Suprapubic skin (tissue), 4 donors: Measurements from ENCODE around the gene ACBD3. TPM values are rescaled to one million over a fixed set of nuclear protein-coding genes. Genes with fewer than 3 reads are reported as not detected.
A peak's percentile ranks its signal among the peaks of the same experiment; 100 is the strongest.

ENCODE experiments used
- DNase-seq, 2 donors: peaks; one replicate each; pipeline ENCODE4 v3.0.0-alpha.2; 2019; ENCODE audit warnings: low spot score in 2 of 2
- H3K27ac ChIP-seq: fragments of 200-600 bp; sonication (generic); one replicate; pipeline ENCODE4 v1.5.1; 2019
- H3K27me3 ChIP-seq: fragments of 200-600 bp; sonication (generic); one replicate; pipeline ENCODE4 v1.5.1; 2019
- H3K36me3 ChIP-seq: fragments of 200-600 bp; sonication (generic); one replicate; pipeline ENCODE4 v1.5.1; 2019
- H3K4me1 ChIP-seq: fragments of 200-600 bp; sonication (generic); one replicate; pipeline ENCODE4 v1.5.1; 2019
- H3K4me3 ChIP-seq: fragments of 200-600 bp; sonication (generic); one replicate; pipeline ENCODE4 v1.5.1; 2019; ENCODE audit warnings: mild to moderate bottlenecking
- H3K9me3 ChIP-seq: fragments of 200-600 bp; sonication (generic); one replicate; pipeline ENCODE4 v1.5.1; 2019
- EP300 ChIP-seq: sonication (generic); formaldehyde crosslinking; IDR thresholded peaks from one replicate; pipeline ENCODE4 v1.6.1; 2017; ENCODE audit warnings: antibody characterized with exemption
- POLR2A ChIP-seq, 2 donors: fragments of 450-650 bp; IDR thresholded peaks; one replicate each; pipeline ENCODE4 v1.6.1; 2017; ENCODE audit warnings: antibody characterized with exemption in 2 of 2, mild to moderate bottlenecking in 2 of 2, moderate library complexity in 2 of 2
- POLR2AphosphoS5 ChIP-seq, 3 donors: sonication (generic); formaldehyde crosslinking; IDR thresholded peaks; one replicate each; pipeline ENCODE4 v1.6.1; 2017; ENCODE audit warnings: antibody characterized with exemption in 3 of 3
- WGBS: methylation state at CpG from one replicate; pipeline ENCODE4 v1.1.5; 2018; 5-methylcytosine and 5-hydroxymethylcytosine counted together
- total RNA-seq, 4 donors: library from RNA; depleted of rRNA; stranded (reverse); fragments of >200 nt; gene quantifications; one replicate each; pipeline ENCODE4 v1.1.0, GENCODE V29; 2016
- TF ChIP-seq, protein P1 (sequence below), 2 donors: fragments of 200-600 bp in 1 of 2; fragments of 450-650 bp in 1 of 2; sonication (generic) in 1 of 2; IDR thresholded peaks; one replicate each; pipeline ENCODE4 v1.5.1; 2016 to 2019; ENCODE audit warnings: antibody characterized with exemption in 2 of 2, mild to moderate bottlenecking in 1 of 2, moderate library complexity in 1 of 2

The ACBD3 gene
- total RNA-seq, 4 donors from 2014 or later, result 38.0 to 64.5 (median 42.4) TPM

DNA sequence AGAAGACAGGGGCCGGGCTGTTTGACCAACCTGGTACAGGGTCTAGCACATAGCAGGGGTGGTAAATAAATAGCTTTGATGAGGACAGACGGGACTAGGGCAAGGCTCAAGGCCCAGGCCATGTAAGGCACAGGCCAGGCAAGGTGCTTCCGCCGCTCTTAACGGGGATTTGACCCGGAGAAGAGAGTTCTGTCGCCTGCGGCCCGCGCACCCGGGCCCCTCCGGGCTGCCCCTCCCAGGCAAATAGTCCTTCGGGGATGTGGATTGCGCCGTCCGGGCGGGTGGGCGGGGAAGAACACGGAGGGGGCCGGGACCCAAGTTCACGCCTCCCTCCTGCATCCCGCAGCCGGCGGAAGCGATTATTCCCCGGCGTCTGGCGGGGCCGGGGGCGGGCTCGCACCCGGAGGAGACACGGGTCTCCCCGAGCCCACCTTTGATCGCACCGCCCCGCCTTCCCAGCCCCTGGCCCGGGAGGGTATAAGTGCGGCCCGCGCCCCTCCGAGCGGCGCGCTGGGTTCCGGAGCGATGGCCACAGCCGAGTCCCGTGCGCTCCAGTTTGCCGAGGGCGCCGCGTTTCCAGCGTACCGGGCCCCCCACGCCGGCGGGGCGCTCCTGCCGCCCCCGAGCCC lies 36.7 kb upstream of the ACBD3 start, which contains the start of gene MIXL1:
Gene MIXL1 (plus strand): TSS at position 508 of the 629 bp plus-strand sequence. CDS start 18 bp downstream, at position 526.
- H3K4me1 ChIP-seq, result peaks cover 12% of the 10 kb centered on the region
- no peak within 1 kb of the TSS for H3K27ac ChIP-seq
- peak within 1 kb of the TSS; percentile 52 for H3K4me3 ChIP-seq
- H3K36me3 ChIP-seq, result no peaks in the 10 kb centered on the region
- DNase-seq, result no peak
- H3K27me3 ChIP-seq, result peaks cover 26% of the 10 kb centered on the region
- no peaks in the 10 kb centered on the region for H3K9me3 ChIP-seq
- no peak for TF ChIP-seq EP300
- TF ChIP-seq POLR2A (IDR thresholded peaks at IDR 0.05), result no peak
- TF ChIP-seq POLR2AphosphoS5 (IDR thresholded peaks at IDR 0.05), result no peak
- TF ChIP-seq, protein P1, sequence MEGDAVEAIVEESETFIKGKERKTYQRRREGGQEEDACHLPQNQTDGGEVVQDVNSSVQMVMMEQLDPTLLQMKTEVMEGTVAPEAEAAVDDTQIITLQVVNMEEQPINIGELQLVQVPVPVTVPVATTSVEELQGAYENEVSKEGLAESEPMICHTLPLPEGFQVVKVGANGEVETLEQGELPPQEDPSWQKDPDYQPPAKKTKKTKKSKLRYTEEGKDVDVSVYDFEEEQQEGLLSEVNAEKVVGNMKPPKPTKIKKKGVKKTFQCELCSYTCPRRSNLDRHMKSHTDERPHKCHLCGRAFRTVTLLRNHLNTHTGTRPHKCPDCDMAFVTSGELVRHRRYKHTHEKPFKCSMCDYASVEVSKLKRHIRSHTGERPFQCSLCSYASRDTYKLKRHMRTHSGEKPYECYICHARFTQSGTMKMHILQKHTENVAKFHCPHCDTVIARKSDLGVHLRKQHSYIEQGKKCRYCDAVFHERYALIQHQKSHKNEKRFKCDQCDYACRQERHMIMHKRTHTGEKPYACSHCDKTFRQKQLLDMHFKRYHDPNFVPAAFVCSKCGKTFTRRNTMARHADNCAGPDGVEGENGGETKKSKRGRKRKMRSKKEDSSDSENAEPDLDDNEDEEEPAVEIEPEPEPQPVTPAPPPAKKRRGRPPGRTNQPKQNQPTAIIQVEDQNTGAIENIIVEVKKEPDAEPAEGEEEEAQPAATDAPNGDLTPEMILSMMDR (IDR thresholded peaks at IDR 0.05), result no peak
- 33% methylated on average over 12 of the region's 62 CpGs for WGBS

DNA sequence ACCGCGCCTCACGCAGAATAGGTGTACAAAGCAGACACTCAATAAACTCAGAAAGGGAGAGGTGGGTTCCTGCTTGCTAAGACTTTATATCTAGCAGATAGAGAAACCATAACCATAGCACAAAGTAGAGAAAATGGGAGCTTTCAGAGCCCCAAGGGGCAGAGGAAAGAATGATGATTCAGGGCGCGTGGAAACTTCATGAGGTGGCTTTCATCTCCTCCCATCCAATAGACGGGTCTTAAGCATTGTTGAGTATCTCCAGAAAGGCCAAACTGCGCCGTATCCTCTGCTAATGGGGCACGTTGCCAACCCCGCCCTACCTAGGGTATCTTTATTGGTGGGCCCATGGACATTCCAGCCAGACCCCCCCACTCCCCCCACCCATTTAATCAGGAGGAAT lies 36.1 kb upstream of the ACBD3 start:
- Histone ChIP-seq H3K4me3 (no peak overlapping the region), H3K36me3 (no peaks in the 10 kb centered on the region), H3K9me3 (no peaks in the 10 kb centered on the region), H3K27me3 (peaks cover 26% of the 10 kb centered on the region), H3K27ac (no peak overlapping the region), H3K4me1 (peaks cover 12% of the 10 kb centered on the region)
- TF ChIP-seq POLR2A (IDR thresholded peaks at IDR 0.05) (no peak), POLR2AphosphoS5 (IDR thresholded peaks at IDR 0.05) (no peak), EP300 (no peak)
- TF ChIP-seq, protein P1 (IDR thresholded peaks at IDR 0.05), result no peak
- WGBS, result 96% methylated on average over 10 of the region's 10 CpGs
- no peak for DNase-seq

DNA sequence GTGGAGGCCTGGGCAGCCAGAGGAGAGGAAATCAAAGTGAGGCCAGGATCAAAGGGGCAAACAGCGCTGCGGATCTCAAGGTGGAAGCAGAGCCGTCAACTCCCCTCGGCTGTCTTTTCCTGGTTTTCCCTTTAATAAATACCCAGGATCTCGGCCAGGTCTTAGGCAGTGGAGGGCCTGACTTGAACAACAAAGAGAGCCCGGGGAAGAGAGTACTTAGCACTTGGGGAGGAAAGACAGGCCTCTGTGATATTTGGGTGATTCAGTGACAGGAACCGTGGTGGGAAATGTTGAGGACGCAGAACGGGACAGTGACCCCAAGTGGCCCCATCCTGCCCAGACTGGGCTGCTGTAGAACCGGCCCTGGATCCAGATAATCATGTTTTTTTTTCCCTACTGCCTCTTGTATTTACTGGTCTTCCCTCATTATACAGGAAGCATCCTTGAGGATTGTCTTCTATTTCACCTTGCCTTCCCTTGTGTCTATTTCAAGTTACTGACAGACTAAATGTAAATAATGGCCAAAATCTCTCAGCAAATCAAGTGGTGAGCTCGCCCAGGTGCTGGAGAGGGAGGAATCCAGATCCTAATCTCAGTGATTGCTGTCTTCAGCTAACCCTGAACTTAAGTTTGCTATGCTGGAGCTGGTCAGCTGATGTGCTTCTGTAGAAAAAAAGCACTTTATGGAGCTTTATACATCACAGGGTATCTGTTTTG lies 34.1 kb upstream of the ACBD3 start:
- WGBS, result 49% methylated on average over 11 of the region's 11 CpGs

DNA sequence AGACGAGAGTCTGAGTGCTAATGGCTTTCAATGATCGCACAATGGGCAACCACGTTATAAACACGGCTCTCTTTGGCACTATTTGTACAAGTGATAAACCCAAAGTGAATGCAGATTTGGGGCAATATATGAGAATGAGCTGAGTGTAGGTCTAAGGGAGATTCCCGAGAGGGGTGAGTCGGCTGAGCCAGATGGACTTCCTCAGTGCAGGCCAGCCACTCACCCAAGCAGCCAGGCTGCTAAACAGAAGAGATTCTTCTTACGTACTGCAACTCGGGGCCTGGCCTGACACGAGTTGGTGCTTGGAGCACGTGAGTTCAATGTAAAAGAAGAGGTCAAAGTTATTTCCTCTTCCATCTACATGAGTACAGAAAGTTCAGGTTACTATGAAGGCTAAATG lies 30.7 kb upstream of the ACBD3 start:
- 78% methylated on average over 10 of the region's 10 CpGs for WGBS
- H3K4me3 ChIP-seq, result no peak overlapping the region
- no peak for DNase-seq
- no peak overlapping the region for H3K27ac ChIP-seq
- no peaks in the 10 kb centered on the region for H3K36me3 ChIP-seq
- no peaks in the 10 kb centered on the region for H3K4me1 ChIP-seq
- H3K9me3 ChIP-seq, result no peaks in the 10 kb centered on the region
- no peak for TF ChIP-seq EP300
- TF ChIP-seq POLR2AphosphoS5 (IDR thresholded peaks at IDR 0.05), result no peak
- no peak for TF ChIP-seq POLR2A (IDR thresholded peaks at IDR 0.05)
- no peaks in the 10 kb centered on the region for H3K27me3 ChIP-seq

More for the DNA sequence above, 34.1 kb upstream of the ACBD3 start:
- Histone ChIP-seq H3K9me3 (no peaks in the 10 kb centered on the region), H3K27ac (no peak overlapping the region), H3K36me3 (no peaks in the 10 kb centered on the region), H3K4me3 (no peak overlapping the region), H3K4me1 (peaks cover 12% of the 10 kb centered on the region), H3K27me3 (peaks cover 24% of the 10 kb centered on the region)
- TF ChIP-seq, protein P1 (IDR thresholded peaks at IDR 0.05), result no peak
- TF ChIP-seq EP300 (no peak), POLR2AphosphoS5 (IDR thresholded peaks at IDR 0.05) (no peak), POLR2A (IDR thresholded peaks at IDR 0.05) (no peak)
- DNase-seq, result no peak

GRCh38 chr1:226216056-226216455 lies 29.5 kb upstream of the ACBD3 start:
- no peaks in the 10 kb centered on the region for H3K36me3 ChIP-seq
- DNase-seq, result no peak
- WGBS, result 71% methylated on average over 5 of the region's 5 CpGs

More at GRCh38 chr1:226216056-226216455, 29.5 kb upstream of the ACBD3 start:
- TF ChIP-seq POLR2A (IDR thresholded peaks at IDR 0.05) (no peak), POLR2AphosphoS5 (IDR thresholded peaks at IDR 0.05) (no peak), EP300 (no peak)
- TF ChIP-seq, protein P1 (IDR thresholded peaks at IDR 0.05), result no peak
- H3K4me1 ChIP-seq, result no peaks in the 10 kb centered on the region
- H3K27me3 ChIP-seq, result no peaks in the 10 kb centered on the region
- no peak overlapping the region for H3K27ac ChIP-seq
- H3K4me3 ChIP-seq, result no peak overlapping the region
- no peaks in the 10 kb centered on the region for H3K9me3 ChIP-seq
